HG03280 (cell line): ENCODE results near the gene KCNMA1.
"Not testable (repeated sequence)": the region's sequence is repeated elsewhere in the genome, so short reads cannot be mapped to it uniquely, and the experiment has no call there.

ENCODE experiments used
- ATAC-seq: cut with Tn5 transposase; IDR thresholded peaks from one replicate; pipeline ENCODE4 v1.9.1; 2021; ENCODE audit warnings: mild to moderate bottlenecking, moderate library complexity; ENCODE audit not compliant: unreplicated experiment

KCNMA1 gene

GRCh38 chr10:77608281-77608680 is 29.3 kb downstream of the KCNMA1 start:
- ATAC-seq = no peak

- no peak for ATAC-seq
Observed at GRCh38 chr10:77606751-77607150, 30.9 kb downstream of the KCNMA1 start.

- no peak for ATAC-seq
Observed at GRCh38 chr10:77605466-77605865, 32.1 kb downstream of the KCNMA1 start.

GRCh38 chr10:77604941-77605351 is 32.7 kb downstream of the KCNMA1 start:
- no peak for ATAC-seq

GRCh38 chr10:77604063-77604462 is 33.5 kb downstream of the KCNMA1 start:
- no peak for ATAC-seq

GRCh38 chr10:77603534-77603927 is 34.1 kb downstream of the KCNMA1 start:
- no peak for ATAC-seq

GRCh38 chr10:77602913-77603533 is 34.6 kb downstream of the KCNMA1 start:
- no peak for ATAC-seq

GRCh38 chr10:77602231-77602912 is 35.2 kb downstream of the KCNMA1 start:
- no peak for ATAC-seq

GRCh38 chr10:77601488-77601887 is 36.1 kb downstream of the KCNMA1 start:
- ATAC-seq = no peak

GRCh38 chr10:77600640-77601039 is 37.0 kb downstream of the KCNMA1 start:
- no peak for ATAC-seq

- no peak for ATAC-seq
Observed at GRCh38 chr10:77599651-77600050, 38.0 kb downstream of the KCNMA1 start.

- no peak for ATAC-seq
Observed at GRCh38 chr10:77598606-77599005, 39.0 kb downstream of the KCNMA1 start.

- no peak for ATAC-seq
Observed at GRCh38 chr10:77597560-77597959, 40.0 kb downstream of the KCNMA1 start.

GRCh38 chr10:77594471-77594783 is 43.2 kb downstream of the KCNMA1 start:
- ATAC-seq = no peak

- ATAC-seq = no peak
Observed at GRCh38 chr10:77593771-77594470, 43.7 kb downstream of the KCNMA1 start.

GRCh38 chr10:77592946-77593636 is 44.5 kb downstream of the KCNMA1 start:
- no peak for ATAC-seq

- ATAC-seq = no peak
Observed at GRCh38 chr10:77592510-77592909, 45.1 kb downstream of the KCNMA1 start.

GRCh38 chr10:77591238-77591880 is 46.2 kb downstream of the KCNMA1 start:
- no peak for ATAC-seq

GRCh38 chr10:77590344-77591237 is 47.0 kb downstream of the KCNMA1 start:
- no peak for ATAC-seq

- ATAC-seq = not testable (repeated sequence)
Observed at GRCh38 chr10:77589703-77590102, 47.9 kb downstream of the KCNMA1 start.
